Pancreas (tissue), 10 donors: ENCODE data around the gene ITGA5. TPM values are rescaled to one million over a fixed set of nuclear protein-coding genes. Genes with fewer than 3 reads are reported as not detected.

Experiments
- ATAC-seq, 4 donors: fragments of 200-7000 bp; cut with Tn5 transposase; one replicate each; pipeline versions ENCODE4 v1.8.0 to v1.9.1; 2020; ENCODE audit warnings: mild to moderate bottlenecking in 4 of 4, moderate library complexity in 4 of 4
- DNase-seq, 6 donors: peaks; one replicate each; pipeline ENCODE4 v3.0.0-alpha.2; 2020
- FAIRE-seq: peaks from 2 replicates; lab custom pipeline; 2012; peaks lifted over from hg19 to GRCh38; lab: Jason Lieb, UNC
- H3K27ac ChIP-seq, 4 donors: fragments of 200-600 bp; sonication (generic); 1 replicate in 3 of 4; 2 replicates in 1 of 4; pipeline versions ENCODE4 v1.5.0 to v1.8.0; 2020
- H3K27me3 ChIP-seq, 4 donors: fragments of 200-600 bp; one replicate each; pipeline ENCODE4 v1.8.0; 2021
- H3K36me3 ChIP-seq, 3 donors: fragments of 200-600 bp; sonication (generic) in 1 of 3; one replicate each; pipeline versions ENCODE4 v1.5.0 to v1.8.0; 2020 to 2021
- H3K4me1 ChIP-seq, 3 donors: fragments of 200-600 bp; one replicate each; pipeline ENCODE4 v1.8.0; 2021
- H3K4me3 ChIP-seq, 4 donors: fragments of 200-600 bp; sonication (generic) in 2 of 4; one replicate each; pipeline versions ENCODE4 v1.5.0 to v1.8.0; 2020 to 2021
- H3K9me3 ChIP-seq, 4 donors: fragments of 200-600 bp; one replicate each; pipeline ENCODE4 v1.8.0; 2021
- CTCF ChIP-seq, 4 donors: fragments of 200-600 bp; sonication (generic) in 3 of 4; IDR thresholded peaks; one replicate each; pipeline versions ENCODE4 v1.5.0 to v1.8.0; 2021; ENCODE audit warnings: antibody characterized with exemption in 4 of 4
- WGBS, 2 donors: extraction: QIAGEN DNeasy Blood & Tissue Kit; methylation state at CpG; one replicate each; pipeline ENCODE4 v1.1.7; 2013; 5-methylcytosine and 5-hydroxymethylcytosine counted together
- intact Hi-C, 3 donors: fragments of 100-400 bp; cut with DNase I; formaldehyde crosslinking; loops; one replicate each; pipeline versions ENCODE4 v1.11.1 to v1.14.2; 2022
- polyA plus RNA-seq, 2 donors: library from polyadenylated mRNA; stranded (reverse); fragments of 200-250 nt; gene quantifications; one replicate each; pipeline ENCODE4 v1.2.3, GENCODE V29; 2013
- total RNA-seq, 6 donors: library from RNA; stranded (reverse); fragmentation: NEBNext Ultra II Directional in 4 of 6; extraction: Animal tissue kit (Norgen Biotek cat#: 25700) in 4 of 6; gene quantifications; one replicate each; pipeline versions ENCODE4 v1.2.1 to v1.2.4, GENCODE V29; 2021 to 2023
- donor health status: healthy with polysubstance abuse.
- donor health status: DM: no; HTN: no; CAD: no; lungs with moderate emphysema.
- donor health status: DM: no; HTN: no; CAD: no.
- donor health status: control.
- donor health status: control.
- donor health status: Bipolar disorder and iron deficiency.
- donor health status: DM: yes; HTN: yes; CAD: no.
- donor health status: DM: no; HTN: no; CAD: no.
- donor health status: DM: no; HTN: no; CAD: no.
- donor health status: DM: yes; HTN: yes; CAD: no.

Gene ITGA5
- total and polyA plus RNA-seq, 8 donors, result 9.5 to 32.2 (median 17.5) TPM

GRCh38 chr12:54358945-54359761 is 59.9 kb downstream of the ITGA5 start:
- no peak for TF ChIP-seq CTCF (IDR thresholded peaks at IDR 0.05)
- no peaks in the 10 kb centered on the region for H3K9me3 ChIP-seq
- peak overlapping the region; percentile 17 to 57 (median 36) for H3K4me3 ChIP-seq
- WGBS, 2 donors, result 2% methylated on average over 40 of the region's 40 CpGs
- H3K4me1 ChIP-seq, result peaks cover 0 to 16% (median 3%) of the 10 kb centered on the region in 3 donors
- ATAC-seq (peak; percentile 89 to 93 (median 93)), FAIRE-seq (no peak), DNase-seq (peak; percentile 86 to 98 (median 96))
- H3K27me3 ChIP-seq, result no peaks in the 10 kb centered on the region
- H3K27ac ChIP-seq, result peak overlapping the region; percentile 28 to 87 (median 64)
- intact Hi-C loops, result loop anchor here in 1 of 3 donors (10.0 kb wide), 1 partner anchor 54 kb away; the partner anchor contains the start of gene NFE2
- no peaks in the 10 kb centered on the region for H3K36me3 ChIP-seq

DNA sequence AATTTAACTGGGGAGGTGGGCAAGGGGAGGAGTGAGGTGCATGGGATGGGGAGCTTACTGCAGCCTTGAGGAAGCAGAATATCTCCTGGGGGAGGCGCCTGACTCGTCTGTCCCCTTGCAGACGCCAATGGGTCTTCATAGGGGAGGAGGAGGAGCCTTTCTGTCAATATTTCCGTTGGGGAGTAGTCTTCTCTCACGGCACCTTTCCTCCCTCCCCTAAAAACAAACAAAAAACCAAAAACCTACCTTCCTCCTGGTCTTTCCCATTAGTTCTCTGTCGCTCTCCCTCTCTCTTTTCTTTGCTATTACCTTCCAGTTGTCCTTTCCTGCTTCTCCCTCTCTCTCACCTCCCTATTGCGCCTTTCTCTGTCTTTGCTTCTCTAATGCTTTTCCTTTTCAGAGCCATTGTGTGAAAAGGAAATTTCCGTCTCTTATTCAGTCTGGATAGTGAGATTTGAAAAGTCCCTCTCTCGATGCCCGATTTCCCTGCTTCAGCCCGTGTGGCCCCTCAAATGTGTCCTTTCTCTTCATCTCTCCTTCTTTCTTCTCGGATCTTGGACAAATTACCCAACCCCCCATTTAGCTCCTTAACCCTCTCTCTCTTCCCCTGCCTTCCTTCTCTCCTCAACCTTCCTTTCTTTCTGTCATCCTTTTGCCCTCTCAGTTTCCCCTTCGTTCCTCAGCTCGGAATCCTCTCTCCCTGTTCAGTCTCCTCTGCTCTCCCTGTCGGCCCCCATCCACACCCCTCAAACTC is 60.7 kb downstream of the ITGA5 start:
- intact Hi-C loops, result loop anchor here in 1 of 3 donors (10.0 kb wide), 1 partner anchor 54 kb away; the partner anchor contains the start of gene NFE2
- Histone ChIP-seq H3K9me3 (no peaks in the 10 kb centered on the region), H3K36me3 (no peaks in the 10 kb centered on the region), H3K4me1 (peaks cover 0 to 19% (median 3%) of the 10 kb centered on the region in 3 donors), H3K27ac (peak overlapping the region in 3 of 4 donors; percentile 1 to 87 (median 85)), H3K4me3 (peak overlapping the region; percentile 13 to 57 (median 36)), H3K27me3 (no peaks in the 10 kb centered on the region)
- DNase-seq, result no peak
- ATAC-seq, result peak in 1 of 4 donors; percentile 0
- no peak for TF ChIP-seq CTCF (IDR thresholded peaks at IDR 0.05)
- no peak for FAIRE-seq
- 5 to 6% methylated on average over 15 of the region's 15 CpGs for WGBS, 2 donors

- intact Hi-C loops, result loop anchor here in 1 of 3 donors (10.0 kb wide), 1 partner anchor 53 kb away; the partner anchor contains the start of gene NFE2
- Histone ChIP-seq H3K4me3 (no peak overlapping the region), H3K36me3 (no peaks in the 10 kb centered on the region), H3K4me1 (peaks cover 4 to 23% (median 8%) of the 10 kb centered on the region in 3 donors), H3K27ac (peak overlapping the region in 2 of 4 donors; percentile 85 to 87), H3K27me3 (no peaks in the 10 kb centered on the region), H3K9me3 (no peaks in the 10 kb centered on the region)
- WGBS, 2 donors, result 57 to 75% methylated on average over 2 of the region's 2 CpGs
- no peak for ATAC-seq
- no peak for TF ChIP-seq CTCF (IDR thresholded peaks at IDR 0.05)
- FAIRE-seq, result no peak
- DNase-seq, result no peak
Observed at GRCh38 chr12:54357506-54358190, 61.4 kb downstream of the ITGA5 start.

DNA sequence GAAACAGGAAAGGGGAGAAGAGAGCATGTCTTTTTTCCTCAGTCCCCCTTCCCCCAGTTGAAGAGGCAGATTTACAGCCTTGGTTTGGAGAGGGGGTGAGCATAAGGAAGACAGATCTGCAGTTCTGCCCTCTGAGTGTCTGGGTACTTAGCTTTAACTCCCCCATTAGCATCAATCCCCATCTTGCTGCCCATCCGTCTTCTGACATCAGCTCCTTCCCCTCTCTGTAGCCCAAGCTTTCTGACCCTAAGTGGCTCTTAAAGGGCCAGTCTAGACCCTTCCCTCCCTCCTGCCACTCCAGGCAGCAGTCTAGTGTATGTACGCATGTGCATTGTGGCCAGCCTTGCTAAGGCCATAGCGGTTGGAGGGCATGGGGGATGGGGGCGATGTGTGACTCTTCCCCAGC is 62.1 kb downstream of the ITGA5 start:
- ATAC-seq (no peak), FAIRE-seq (no peak), DNase-seq (no peak)
- TF ChIP-seq CTCF (IDR thresholded peaks at IDR 0.05), result no peak
- peak overlapping the region in 2 of 4 donors; percentile 7 to 85 for H3K27ac ChIP-seq
- 77 to 81% methylated on average over 4 of the region's 4 CpGs for WGBS, 2 donors
- no peaks in the 10 kb centered on the region for H3K27me3 ChIP-seq
- H3K36me3 ChIP-seq, result no peaks in the 10 kb centered on the region
- no peak overlapping the region for H3K4me3 ChIP-seq
- intact Hi-C loops, result loop anchor here in 1 of 3 donors (10.0 kb wide), 1 partner anchor 52 kb away; the partner anchor contains the start of gene NFE2
- H3K4me1 ChIP-seq, result peaks cover 11 to 30% (median 15%) of the 10 kb centered on the region in 3 donors
- H3K9me3 ChIP-seq, result no peaks in the 10 kb centered on the region
